Esophagus muscularis mucosa (tissue), 4 donors: Measurements from ENCODE around the gene PHKB. TPM values are rescaled to one million over a fixed set of nuclear protein-coding genes. Genes with fewer than 3 reads are reported as not detected.

Source experiments
- DNase-seq: peaks from one replicate; pipeline ENCODE4 v3.0.0-alpha.2; 2017; ENCODE audit errors: extremely low spot score
- H3K27ac ChIP-seq, 4 donors: fragments of 200-600 bp; sonication (generic); replicated peaks in 1 of 4; 1 replicate in 3 of 4; 2 replicates in 1 of 4; pipeline ENCODE4 v1.5.1; 2016 to 2019; ENCODE audit warnings: mild to moderate bottlenecking in 1 of 4
- H3K27me3 ChIP-seq, 4 donors: fragments of 200-600 bp; sonication (generic); one replicate each; pipeline versions ENCODE4 v1.5.1 to v1.6.0; 2016 to 2019
- H3K36me3 ChIP-seq, 4 donors: fragments of 200-600 bp; sonication (generic); one replicate each; pipeline ENCODE4 v1.5.1; 2016 to 2019
- H3K4me1 ChIP-seq, 4 donors: fragments of 200-600 bp; sonication (generic); one replicate each; pipeline ENCODE4 v1.5.1; 2016 to 2019
- H3K4me3 ChIP-seq, 4 donors: fragments of 200-600 bp; sonication (generic); 1 replicate in 2 of 4; 2 replicates in 2 of 4; pipeline ENCODE4 v1.5.1; 2016 to 2019; ENCODE audit warnings: mild to moderate bottlenecking in 4 of 4, moderate library complexity in 1 of 4
- H3K9me3 ChIP-seq, 4 donors: fragments of 200-600 bp; sonication (generic); 1 replicate in 3 of 4; 2 replicates in 1 of 4; pipeline ENCODE4 v1.5.1; 2016 to 2019
- CTCF ChIP-seq, 3 experiments: fragments of 200-600 bp in 2 of 3; fragments of 450-650 bp in 1 of 3; sonication (generic) in 2 of 3; IDR thresholded peaks; one replicate each; pipeline ENCODE4 v1.5.1; 2017 to 2019; ENCODE audit warnings: antibody characterized with exemption in 3 of 3, mild to moderate bottlenecking in 2 of 3, moderate library complexity in 1 of 3
- EP300 ChIP-seq: sonication (generic); formaldehyde crosslinking; IDR thresholded peaks from one replicate; pipeline ENCODE4 v1.6.1; 2017; ENCODE audit warnings: antibody characterized with exemption
- POLR2A ChIP-seq: fragments of 450-650 bp; IDR thresholded peaks from one replicate; pipeline ENCODE4 v1.6.1; 2017; ENCODE audit warnings: antibody characterized with exemption, moderate library complexity, mild to moderate bottlenecking, low read depth
- POLR2AphosphoS5 ChIP-seq, 2 donors: sonication (generic); formaldehyde crosslinking; IDR thresholded peaks; one replicate each; pipeline ENCODE4 v1.6.1; 2017; ENCODE audit warnings: antibody characterized with exemption in 2 of 2
- WGBS: methylation state at CpG from one replicate; pipeline ENCODE4 v1.1.5; 2018; 5-methylcytosine and 5-hydroxymethylcytosine counted together
- intact Hi-C: fragments of 100-400 bp; cut with DNase I; formaldehyde crosslinking; loops from one replicate; pipeline ENCODE4 v1.15.1; 2023
- total RNA-seq, 4 donors: library from RNA; depleted of rRNA; stranded (reverse); fragments of >200 nt; gene quantifications; one replicate each; pipeline versions ENCODE4 v1.1.0 to v1.2.1, GENCODE V29; 2016

The PHKB gene
- total RNA-seq, 4 donors from 2014 or later, result 39.4 to 60.6 (median 46.5) TPM

- no peaks in the 10 kb centered on the region for H3K9me3 ChIP-seq
- intact Hi-C loops, result no loop called here
- H3K4me3 ChIP-seq, result no peak overlapping the region
- WGBS, result 85% methylated on average over 1 of the region's 1 CpG
- peaks cover 32 to 74% (median 53%) of the 10 kb centered on the region in 4 donors for H3K36me3 ChIP-seq
- no peak for DNase-seq
- H3K27ac ChIP-seq, result no peak overlapping the region
- H3K4me1 ChIP-seq, result no peaks in the 10 kb centered on the region
- TF ChIP-seq POLR2AphosphoS5 (IDR thresholded peaks at IDR 0.05), result no peak
- TF ChIP-seq CTCF (IDR thresholded peaks at IDR 0.05), result no peak
- TF ChIP-seq EP300, result no peak
- no peak for TF ChIP-seq POLR2A
- no peaks in the 10 kb centered on the region for H3K27me3 ChIP-seq
These were observed 42.8 kb downstream of the PHKB start for GRCh38 chr16:47503936-47504335.

GRCh38 chr16:47504599-47504998, 43.5 kb downstream of the PHKB start:
- H3K9me3 ChIP-seq, result no peaks in the 10 kb centered on the region
- intact Hi-C loops, result no loop called here
- TF ChIP-seq POLR2AphosphoS5 (IDR thresholded peaks at IDR 0.05) (no peak), POLR2A (no peak), CTCF (IDR thresholded peaks at IDR 0.05) (no peak), EP300 (no peak)
- H3K4me3 ChIP-seq, result no peak overlapping the region
- 90% methylated on average over 6 of the region's 7 CpGs for WGBS
- peaks cover 32 to 68% (median 47%) of the 10 kb centered on the region in 4 donors for H3K36me3 ChIP-seq
- H3K27ac ChIP-seq, result no peak overlapping the region
- H3K27me3 ChIP-seq, result no peaks in the 10 kb centered on the region
- DNase-seq, result no peak
- no peaks in the 10 kb centered on the region for H3K4me1 ChIP-seq

DNA sequence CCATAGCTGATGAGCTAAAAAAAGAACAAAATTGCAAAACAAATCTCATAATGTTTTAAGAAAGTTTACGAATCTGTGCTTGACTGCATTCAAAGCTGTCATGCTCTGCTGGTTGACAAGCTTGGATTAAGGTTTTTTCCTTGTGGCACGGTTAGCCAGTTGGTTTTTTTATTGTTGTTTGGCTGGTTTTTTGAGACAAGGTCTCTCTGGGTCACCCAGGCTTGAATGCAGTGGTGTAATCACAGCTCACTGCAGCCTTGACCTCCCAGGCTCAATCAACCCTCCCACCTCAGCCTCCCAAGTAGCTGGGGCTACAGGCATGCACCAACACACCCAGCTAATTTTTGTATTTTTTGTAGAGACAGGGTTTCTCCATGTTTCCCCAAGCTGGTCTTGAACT, 45.7 kb downstream of the PHKB start:
- Histone ChIP-seq H3K4me3 (no peak overlapping the region), H3K27me3 (no peaks in the 10 kb centered on the region), H3K27ac (no peak overlapping the region), H3K4me1 (no peaks in the 10 kb centered on the region), H3K36me3 (peaks cover 25 to 65% (median 40%) of the 10 kb centered on the region in 4 donors), H3K9me3 (no peaks in the 10 kb centered on the region)
- no peak for DNase-seq
- TF ChIP-seq POLR2AphosphoS5 (IDR thresholded peaks at IDR 0.05) (no peak), POLR2A (no peak), CTCF (IDR thresholded peaks at IDR 0.05) (no peak), EP300 (no peak)
- whole genome bisulfite sequencing, result 74% methylated on average over 2 of the region's 2 CpGs
- intact Hi-C loops, result no loop called here

- no peak for DNase-seq
- Histone ChIP-seq H3K4me1 (no peaks in the 10 kb centered on the region), H3K4me3 (no peak overlapping the region), H3K27me3 (no peaks in the 10 kb centered on the region), H3K27ac (no peak overlapping the region), H3K36me3 (peaks cover 33 to 67% (median 46%) of the 10 kb centered on the region in 4 donors), H3K9me3 (no peaks in the 10 kb centered on the region)
- TF ChIP-seq POLR2A, result no peak
- no peak for TF ChIP-seq POLR2AphosphoS5 (IDR thresholded peaks at IDR 0.05)
- no peak for TF ChIP-seq EP300
- TF ChIP-seq CTCF (IDR thresholded peaks at IDR 0.05), result no peak
- WGBS, result 45% methylated on average over 1 of the region's 1 CpG
- intact Hi-C loops, result no loop called here
These were observed 46.6 kb downstream of the PHKB start for GRCh38 chr16:47507701-47508100.

GRCh38 chr16:47511882-47512281, 50.8 kb downstream of the PHKB start:
- intact Hi-C loops, result no loop called here
- Histone ChIP-seq H3K36me3 (peaks cover 18 to 70% (median 52%) of the 10 kb centered on the region in 4 donors), H3K27ac (no peak overlapping the region), H3K4me1 (no peaks in the 10 kb centered on the region), H3K9me3 (no peaks in the 10 kb centered on the region), H3K4me3 (no peak overlapping the region), H3K27me3 (no peaks in the 10 kb centered on the region)
- WGBS, result 92% methylated on average over 4 of the region's 4 CpGs
- TF ChIP-seq EP300 (no peak), POLR2AphosphoS5 (IDR thresholded peaks at IDR 0.05) (no peak), CTCF (IDR thresholded peaks at IDR 0.05) (no peak), POLR2A (no peak)
- no peak for DNase-seq
